Measurements from ENCODE around the gene FAM72B. TPM values are rescaled to one million over a fixed set of nuclear protein-coding genes. Genes with fewer than 3 reads are reported as not detected.

Gene FAM72B
- 0.75 and 6.6 TPM in 2 replicates for polyA plus RNA-seq

GRCh38 chr1:121184290-121185127, at the start of gene FAM72B, which contains the start of gene SRGAP2C:
Gene FAM72B, minus strand, starts transcription at chr1:121184340. Its CDS starts 851 bp downstream, at chr1:121183489.
Gene SRGAP2C, plus strand, starts transcription at chr1:121184975. Its CDS starts 2,472 bp downstream, at chr1:121187447.

Other genes with a start within 250 kb of the FAM72B start
- gene SRGAP2C, start 635 bp upstream of the FAM72B start, polyA plus RNA-seq: 26.7 and 27.4 TPM in 2 replicates

All from Purkinje cell (primary cell).